Endothelial cell of umbilical vein (primary cell): ENCODE data around the gene PCDHA3. TPM values are rescaled to one million over a fixed set of nuclear protein-coding genes. Genes with fewer than 3 reads are reported as not detected.

Experiments used
- BruUV-seq: library from RNA; stranded (reverse); fragments of 400-500 nt; replicated peaks from 2 replicates; lab custom pipeline; 2021; lab: Mats Ljungman, UMichigan
- CTCF ChIA-PET: fragments of 300-600, 350-600 bp; sonication (Branson Sonifier 250); formaldehyde crosslinking; loops from one replicate; lab custom pipeline; 2021; ENCODE audit warnings: antibody characterized with exemption, inconsistent platforms; lab: Charles Lee
- POLR2A ChIA-PET: fragments of 300-600, 350-600 bp; sonication (Branson Sonifier 250); formaldehyde crosslinking; loops from one replicate; lab custom pipeline; 2021; ENCODE audit warnings: antibody characterized with exemption, inconsistent platforms; lab: Charles Lee
- DNase-seq: peaks from one replicate; pipeline ENCODE4 v3.0.0-alpha.2; 2011; ENCODE audit warnings: low read depth, low spot score
- FAIRE-seq: peaks from 2 replicates; lab custom pipeline; 2011; peaks lifted over from hg19 to GRCh38; lab: Jason Lieb, UNC
- H2AFZ ChIP-seq: 2 replicates; pipeline ENCODE4 v1.6.0; 2012; ENCODE audit warnings: low read depth, low read length, control low read depth, inconsistent platforms
- H3K27ac ChIP-seq: 2 replicates; pipeline ENCODE4 v1.5.1; 2011; ENCODE audit warnings: low read depth, mild to moderate bottlenecking, control low read depth, low read length, moderate library complexity; ENCODE audit not compliant: insufficient read depth
- H3K27me3 ChIP-seq, 2 experiments: 2 replicates each; pipeline versions ENCODE4 v1.6.0 to v1.6.1; 2011; ENCODE audit warnings: low read length in 2 of 2, mixed read lengths in 1 of 2; ENCODE audit not compliant: control insufficient read depth in 2 of 2, insufficient read depth in 2 of 2
- H3K36me3 ChIP-seq, 2 experiments: 2 replicates in 1 of 2; 3 replicates in 1 of 2; pipeline ENCODE4 v1.5.1; 2011; ENCODE audit warnings: low read length in 2 of 2, mild to moderate bottlenecking in 1 of 2, moderate library complexity in 1 of 2; ENCODE audit not compliant: control insufficient read depth in 2 of 2, insufficient read depth in 2 of 2; ENCODE audit errors: extremely low read depth in 1 of 2
- H3K4me1 ChIP-seq: 3 replicates; pipeline ENCODE4 v1.5.1; 2011; ENCODE audit warnings: mild to moderate bottlenecking, low read length; ENCODE audit not compliant: control insufficient read depth, insufficient read depth; ENCODE audit errors: extremely low read depth
- H3K4me2 ChIP-seq: 2 replicates; pipeline ENCODE4 v1.6.1; 2011; ENCODE audit warnings: low read length, control low read depth, mixed read lengths; ENCODE audit not compliant: insufficient read depth
- H3K4me3 ChIP-seq, 3 experiments: fragments of 200-600 bp in 1 of 3; sonication (generic), shearing (Covaris generic) in 1 of 3; replicated peaks in 1 of 3; 2 replicates each; pipeline ENCODE4 v1.5.1; 2011 to 2016; ENCODE audit warnings: control low read depth in 3 of 3, low read length in 3 of 3, mild to moderate bottlenecking in 2 of 3, inconsistent platforms in 1 of 3, low read depth in 1 of 3, moderate library complexity in 1 of 3; ENCODE audit not compliant: insufficient read depth in 1 of 3
- H3K79me2 ChIP-seq: 2 replicates; pipeline ENCODE4 v1.6.0; 2012; ENCODE audit warnings: low read length, inconsistent platforms; ENCODE audit not compliant: control insufficient read depth, insufficient read depth
- H3K9ac ChIP-seq: replicated peaks from 2 replicates; pipeline ENCODE3; 2011; ENCODE audit warnings: low read length, control low read depth; ENCODE audit not compliant: insufficient read depth; ENCODE audit errors: extremely low read depth
- H3K9me1 ChIP-seq: replicated peaks from 3 replicates; pipeline ENCODE4 v1.6.0; 2011; ENCODE audit warnings: mild to moderate bottlenecking, low read length; ENCODE audit not compliant: control insufficient read depth, insufficient read depth; ENCODE audit errors: extremely low read depth
- H3K9me3 ChIP-seq: replicated peaks from 2 replicates; pipeline ENCODE4 v1.5.1; 2012; ENCODE audit warnings: low read length, inconsistent platforms; ENCODE audit not compliant: control insufficient read depth, insufficient read depth
- H4K20me1 ChIP-seq: replicated peaks from 2 replicates; pipeline ENCODE3; 2011; ENCODE audit warnings: mild to moderate bottlenecking, low read length; ENCODE audit not compliant: control insufficient read depth, insufficient read depth; ENCODE audit errors: extremely low read depth
- EZH2 ChIP-seq: IDR thresholded peaks from 2 replicates; pipeline ENCODE4 v1.6.1; 2012; ENCODE audit warnings: borderline replicate concordance, low read depth, mild to moderate bottlenecking, moderate library complexity, low read length, inconsistent platforms; ENCODE audit not compliant: severe bottlenecking
- FOS ChIP-seq: IDR thresholded peaks from 2 replicates; pipeline ENCODE4 v1.6.1; 2011; ENCODE audit warnings: mild to moderate bottlenecking, low read length, moderate library complexity, borderline replicate concordance; ENCODE audit not compliant: insufficient read depth
- GATA2 ChIP-seq: IDR thresholded peaks from 2 replicates; pipeline ENCODE4 v1.7.0; 2011; ENCODE audit warnings: low read depth, mild to moderate bottlenecking, moderate library complexity, mixed read lengths, low read length; ENCODE audit not compliant: insufficient read length, insufficient read depth
- JUN ChIP-seq: IDR thresholded peaks from 2 replicates; pipeline ENCODE4 v1.6.1; 2011; ENCODE audit warnings: borderline replicate concordance, low read depth; ENCODE audit not compliant: insufficient read length, insufficient read depth
- MYC ChIP-seq: IDR thresholded peaks from one replicate; pipeline ENCODE4 v1.6.1; 2011; ENCODE audit warnings: mild to moderate bottlenecking, low read depth, low read length
- POLR2A ChIP-seq: IDR thresholded peaks from 2 replicates; pipeline ENCODE4 v1.6.1; 2012; ENCODE audit warnings: low read depth, mild to moderate bottlenecking, control low read depth, low read length
- POLR2AphosphoS5 ChIP-seq: IDR thresholded peaks from 2 replicates; pipeline ENCODE4 v1.6.1; 2012; ENCODE audit warnings: low read depth, mild to moderate bottlenecking, control low read depth, low read length, moderate library complexity; ENCODE audit not compliant: insufficient read depth
- dilution Hi-C: fragments of 300-500 bp; cut with MboI; formaldehyde crosslinking; loops from one replicate; pipeline ENCODE4 v1.15.0; 2019; ENCODE audit warnings: low sequenced_read_pairs; ENCODE audit not compliant: extremely low pct_ligation_motif_present
- intact Hi-C: fragments of 100-400 bp; cut with micrococcal nuclease; formaldehyde crosslinking; loops from one replicate; pipeline ENCODE4 v1.10.0; 2022
- polyA plus RNA-seq, 4 experiments: library from polyadenylated mRNA; depleted of rRNA in 3 of 4; stranded (reverse) in 3 of 4; unstranded in 1 of 4; fragments of >200 nt; gene quantifications; 2 replicates each; pipeline versions ENCODE4 v1.2.1 to v1.2.3, GENCODE V29; 2011 to 2012; ENCODE audit warnings: missing spikeins in 1 of 4
- total RNA-seq: library from RNA; stranded (reverse); gene quantifications from 2 replicates; pipeline ENCODE4 v1.2.3, GENCODE V29; 2021
- TF ChIP-seq, protein P1 (sequence below): IDR thresholded peaks from 2 replicates; pipeline ENCODE4 v1.6.1; 2011; ENCODE audit not compliant: insufficient read depth, insufficient read length
- TF ChIP-seq, protein P2 (sequence below), 2 donors: IDR thresholded peaks; 1 replicate in 1 of 2; 2 replicates in 1 of 2; pipeline ENCODE4 v1.5.1; 2011; ENCODE audit warnings: low read length in 2 of 2, mild to moderate bottlenecking in 2 of 2, moderate library complexity in 2 of 2, control low read depth in 1 of 2, inconsistent platforms in 1 of 2, low read depth in 1 of 2; ENCODE audit not compliant: insufficient read depth in 1 of 2; ENCODE audit errors: extremely low read depth in 1 of 2

The PCDHA3 gene
- total and polyA plus RNA-seq, 2 donors (not counting 3 experiments of a cell fraction or from before 2014, with no cell fraction given), result 0.07 to 0.09 TPM

DNA sequence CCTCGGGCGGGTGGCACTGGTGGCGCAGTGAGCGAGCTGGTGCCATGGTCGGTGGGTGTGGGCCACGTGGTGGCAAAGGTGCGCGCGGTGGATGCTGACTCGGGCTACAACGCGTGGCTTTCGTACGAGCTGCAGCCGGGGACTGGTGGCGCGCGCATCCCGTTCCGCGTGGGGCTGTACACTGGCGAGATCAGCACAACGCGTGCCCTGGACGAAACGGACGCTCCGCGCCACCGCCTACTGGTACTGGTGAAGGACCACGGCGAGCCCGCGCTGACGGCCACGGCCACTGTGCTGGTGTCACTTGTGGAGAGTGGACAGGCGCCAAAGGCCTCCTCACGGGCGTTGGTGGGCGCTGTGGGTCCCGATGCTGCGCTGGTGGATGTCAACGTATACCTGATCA is 8.0 kb downstream of the PCDHA3 start:
- POLR2A ChIA-PET, result no interaction called here
- FAIRE-seq, result no peak
- TF ChIP-seq GATA2, result no peak
- TF ChIP-seq, protein P1, sequence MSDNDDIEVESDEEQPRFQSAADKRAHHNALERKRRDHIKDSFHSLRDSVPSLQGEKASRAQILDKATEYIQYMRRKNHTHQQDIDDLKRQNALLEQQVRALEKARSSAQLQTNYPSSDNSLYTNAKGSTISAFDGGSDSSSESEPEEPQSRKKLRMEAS, result no peak
- TF ChIP-seq POLR2AphosphoS5, result no peak
- no peak for TF ChIP-seq MYC
- TF ChIP-seq, protein P2, sequence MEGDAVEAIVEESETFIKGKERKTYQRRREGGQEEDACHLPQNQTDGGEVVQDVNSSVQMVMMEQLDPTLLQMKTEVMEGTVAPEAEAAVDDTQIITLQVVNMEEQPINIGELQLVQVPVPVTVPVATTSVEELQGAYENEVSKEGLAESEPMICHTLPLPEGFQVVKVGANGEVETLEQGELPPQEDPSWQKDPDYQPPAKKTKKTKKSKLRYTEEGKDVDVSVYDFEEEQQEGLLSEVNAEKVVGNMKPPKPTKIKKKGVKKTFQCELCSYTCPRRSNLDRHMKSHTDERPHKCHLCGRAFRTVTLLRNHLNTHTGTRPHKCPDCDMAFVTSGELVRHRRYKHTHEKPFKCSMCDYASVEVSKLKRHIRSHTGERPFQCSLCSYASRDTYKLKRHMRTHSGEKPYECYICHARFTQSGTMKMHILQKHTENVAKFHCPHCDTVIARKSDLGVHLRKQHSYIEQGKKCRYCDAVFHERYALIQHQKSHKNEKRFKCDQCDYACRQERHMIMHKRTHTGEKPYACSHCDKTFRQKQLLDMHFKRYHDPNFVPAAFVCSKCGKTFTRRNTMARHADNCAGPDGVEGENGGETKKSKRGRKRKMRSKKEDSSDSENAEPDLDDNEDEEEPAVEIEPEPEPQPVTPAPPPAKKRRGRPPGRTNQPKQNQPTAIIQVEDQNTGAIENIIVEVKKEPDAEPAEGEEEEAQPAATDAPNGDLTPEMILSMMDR (IDR thresholded peaks at IDR 0.05; ENCODE audit: extremely low read depth in 1 of 2, insufficient read depth in 1 of 2, low read depth in 1 of 2, low read length in 2 of 2), result no peak
- no peak for TF ChIP-seq FOS
- TF ChIP-seq EZH2, result no peak
- TF ChIP-seq JUN, result no peak
- TF ChIP-seq POLR2A, result no peak

More for the DNA sequence above, 8.0 kb downstream of the PCDHA3 start:
- H3K4me2 ChIP-seq, result no peak overlapping the region
- dilution Hi-C loops, result no loop called here
- H3K36me3 ChIP-seq, result no peaks in the 10 kb centered on the region
- no peaks in the 10 kb centered on the region for H3K79me2 ChIP-seq
- no TSS peak for BruUV-seq
- no peak overlapping the region for H3K4me3 ChIP-seq
- H3K9me1 ChIP-seq, result no peaks in the 10 kb centered on the region
- H3K27me3 ChIP-seq, result no peaks in the 10 kb centered on the region
- intact Hi-C loops, result no loop called here
- H3K9ac ChIP-seq, result no peak overlapping the region
- H4K20me1 ChIP-seq, result no peaks in the 10 kb centered on the region
- H3K9me3 ChIP-seq, result no peaks in the 10 kb centered on the region
- H2AFZ ChIP-seq, result no peak overlapping the region
- CTCF ChIA-PET, result no interaction called here
- no peak overlapping the region for H3K27ac ChIP-seq
- no peak for DNase-seq
- H3K4me1 ChIP-seq, result no peaks in the 10 kb centered on the region
